HEK293 (cell line): Measurements from ENCODE around the gene PRODH2.

ENCODE experiments used
- CTCF ChIA-PET: fragments of 350-600 bp; formaldehyde crosslinking; extraction: SDS; loops from one replicate; lab custom pipeline; 2021; ENCODE audit warnings: antibody characterized with exemption; lab: Yijun Ruan, JAX
- POLR2A ChIA-PET: fragments of 300-600 bp; formaldehyde crosslinking; extraction: SDS; loops from one replicate; lab custom pipeline; 2020; ENCODE audit warnings: antibody characterized with exemption, inconsistent platforms; lab: Yijun Ruan, JAX
- H3K27ac ChIP-seq: fragments of 200-500 bp; sonication (Bioruptor generic); 2 replicates; pipeline ENCODE4 v1.5.1; 2014; ENCODE audit warnings: low read depth, low read length, control low read depth, inconsistent platforms; ENCODE audit errors: extremely low read depth
- H3K36me3 ChIP-seq, 2 experiments: fragments of 200-500 bp in 1 of 2; sonication (Bioruptor generic) in 1 of 2; 1 replicate in 1 of 2; 2 replicates in 1 of 2; pipeline ENCODE4 v1.5.1; 2014 to 2017; ENCODE audit warnings: inconsistent platforms in 2 of 2, low read length in 2 of 2; ENCODE audit not compliant: control insufficient read depth in 2 of 2, insufficient read depth in 1 of 2
- H3K4me1 ChIP-seq: fragments of 200-500 bp; sonication (Bioruptor generic); 2 replicates; pipeline ENCODE4 v1.5.1; 2014; ENCODE audit warnings: mild to moderate bottlenecking, low read length, inconsistent platforms; ENCODE audit not compliant: control insufficient read depth, insufficient read depth
- H3K4me3 ChIP-seq: 2 replicates; pipeline ENCODE4 v1.5.1; 2011; ENCODE audit warnings: low read depth, mild to moderate bottlenecking, control low read depth, low read length, moderate library complexity
- H3K9me3 ChIP-seq: fragments of 200-500 bp; sonication (Bioruptor generic); 2 replicates; pipeline ENCODE4 v1.5.1; 2014; ENCODE audit warnings: low read depth, low read length, inconsistent platforms; ENCODE audit not compliant: control insufficient read depth, insufficient read depth
- FEZF1 ChIP-seq: fragments of 450-650 bp; formaldehyde crosslinking; IDR thresholded peaks from 2 replicates; pipeline ENCODE4 v1.5.1; 2016; ENCODE audit warnings: missing biosample characterization, missing genetic modification characterization
- WT1 ChIP-seq: fragments of 450-650 bp; formaldehyde crosslinking; IDR thresholded peaks from 2 replicates; pipeline ENCODE4 v1.5.1; 2016; ENCODE audit warnings: missing biosample characterization, missing genetic modification characterization
- ZBTB8A ChIP-seq: fragments of 450-650 bp; formaldehyde crosslinking; IDR thresholded peaks from 2 replicates; pipeline ENCODE4 v1.5.1; 2016; ENCODE audit warnings: missing biosample characterization, missing genetic modification characterization
- ZEB2 ChIP-seq: fragments of 450-650 bp; formaldehyde crosslinking; IDR thresholded peaks from 2 replicates; pipeline ENCODE4 v1.5.1; 2016; ENCODE audit warnings: missing biosample characterization, missing genetic modification characterization
- ZFP37 ChIP-seq: fragments of 450-650 bp; formaldehyde crosslinking; IDR thresholded peaks from 2 replicates; pipeline ENCODE4 v1.5.1; 2016; ENCODE audit warnings: missing biosample characterization, missing genetic modification characterization
- ZIC2 ChIP-seq: fragments of 450-650 bp; formaldehyde crosslinking; IDR thresholded peaks from 2 replicates; pipeline ENCODE4 v1.5.1; 2016; ENCODE audit warnings: missing biosample characterization, missing genetic modification characterization
- ZNF121 ChIP-seq: fragments of 450-650 bp; formaldehyde crosslinking; IDR thresholded peaks from 2 replicates; pipeline ENCODE4 v1.5.1; 2016; ENCODE audit warnings: missing biosample characterization, missing genetic modification characterization
- ZNF16 ChIP-seq: fragments of 450-650 bp; formaldehyde crosslinking; IDR thresholded peaks from 2 replicates; pipeline ENCODE4 v1.5.1; 2016; ENCODE audit warnings: low read depth, missing biosample characterization, missing genetic modification characterization
- ZNF280D ChIP-seq: fragments of 450-650 bp; formaldehyde crosslinking; IDR thresholded peaks from 2 replicates; pipeline ENCODE4 v1.5.1; 2016; ENCODE audit warnings: missing biosample characterization, missing genetic modification characterization
- ZNF311 ChIP-seq: fragments of 450-650 bp; formaldehyde crosslinking; IDR thresholded peaks from 2 replicates; pipeline ENCODE4 v1.5.1; 2017; ENCODE audit warnings: missing biosample characterization, missing genetic modification characterization, borderline replicate concordance
- ZNF416 ChIP-seq: fragments of 450-650 bp; formaldehyde crosslinking; IDR thresholded peaks from 2 replicates; pipeline ENCODE4 v1.5.1; 2016; ENCODE audit warnings: missing biosample characterization, missing genetic modification characterization
- ZNF473 ChIP-seq: fragments of 450-650 bp; formaldehyde crosslinking; IDR thresholded peaks from 2 replicates; pipeline ENCODE4 v1.5.1; 2017; ENCODE audit warnings: missing biosample characterization, missing genetic modification characterization
- ZNF785 ChIP-seq: fragments of 450-650 bp; formaldehyde crosslinking; IDR thresholded peaks from 2 replicates; pipeline ENCODE4 v1.5.1; 2016; ENCODE audit warnings: missing biosample characterization, missing genetic modification characterization
- ZNF830 ChIP-seq: fragments of 450-650 bp; IDR thresholded peaks from 2 replicates; pipeline ENCODE4 v1.5.0; 2018; ENCODE audit warnings: missing biosample characterization, missing genetic modification characterization, low read depth, mild to moderate bottlenecking, moderate library complexity
- ZNF837 ChIP-seq: fragments of 450-650 bp; formaldehyde crosslinking; IDR thresholded peaks from 2 replicates; pipeline ENCODE4 v1.5.1; 2016; ENCODE audit warnings: missing biosample characterization, missing genetic modification characterization
- ZSCAN18 ChIP-seq: fragments of 450-650 bp; formaldehyde crosslinking; IDR thresholded peaks from 2 replicates; pipeline ENCODE4 v1.5.1; 2016; ENCODE audit warnings: missing biosample characterization, missing genetic modification characterization
- ZSCAN30 ChIP-seq: fragments of 450-650 bp; IDR thresholded peaks from 2 replicates; pipeline ENCODE4 v1.5.1; 2018; ENCODE audit warnings: missing biosample characterization, mild to moderate bottlenecking, missing genetic modification characterization, moderate library complexity
- TF ChIP-seq, protein P1 (sequence below): fragments of 450-650 bp; formaldehyde crosslinking; IDR thresholded peaks from 2 replicates; pipeline ENCODE4 v1.5.1; 2016; ENCODE audit warnings: missing biosample characterization, missing genetic modification characterization, borderline replicate concordance

Gene PRODH2

DNA sequence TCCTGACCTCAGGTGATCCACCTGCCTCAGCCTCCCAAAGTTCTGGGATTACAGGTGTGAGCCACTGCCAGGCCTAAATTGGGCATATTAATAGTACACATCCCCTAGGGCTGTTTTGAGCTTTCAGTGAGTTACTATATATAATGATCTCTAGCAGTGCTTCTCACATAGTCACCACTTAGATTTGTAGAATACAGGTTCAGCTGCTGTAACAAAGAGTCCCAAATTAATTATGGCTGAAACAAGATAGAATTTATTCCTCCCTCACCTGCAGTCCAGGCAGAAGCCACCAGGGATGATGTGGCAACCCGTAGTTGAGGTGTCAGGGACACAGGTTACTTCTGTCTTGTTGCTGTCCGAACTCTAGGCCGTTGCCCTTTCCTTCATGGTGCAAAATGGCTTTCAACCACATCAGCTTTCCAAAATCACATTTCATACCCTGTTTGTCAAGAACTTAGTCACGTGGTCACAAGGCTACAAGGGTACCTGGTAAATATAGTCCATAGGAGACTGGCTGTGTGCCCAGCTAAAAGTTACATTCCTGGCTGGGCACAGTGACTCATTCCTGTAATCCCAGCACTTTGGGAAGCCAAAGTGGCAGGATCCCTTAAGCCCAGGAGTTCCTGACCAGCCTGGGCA is 51.8 kb downstream of the PRODH2 start:
- TF ChIP-seq ZNF830 (tag by site-specific recombination) = no peak
- TF ChIP-seq ZFP37 (tag by site-specific recombination) = 0 out of 2 replicates have a peak, but pooled peaks have one; percentile 2
- peak; percentile 46; the same call in 1 of the 2 replicates for TF ChIP-seq ZNF121 (tag by site-specific recombination)
- TF ChIP-seq ZIC2 = no peak
- ChIA-PET CTCF (no interaction called here), POLR2A (interaction anchor here (1.4 to 4.7 kb wide), 5 partner anchors 12 to 21 kb away, joined by 3 to 29 read pairs (median 8); partner anchors contain the start of genes LIN37, PSENEN and U2AF1L4)
- Histone ChIP-seq H3K36me3 (peaks cover 61 to 67% of the 10 kb centered on the region in 2 experiments), H3K27ac (no peak overlapping the region), H3K4me3 (no peak overlapping the region), H3K4me1 (peaks cover 15% of the 10 kb centered on the region), H3K9me3 (no peaks in the 10 kb centered on the region)

GRCh38 chr19:35759697-35760096 is 52.9 kb downstream of the PRODH2 start:
- Histone ChIP-seq H3K4me1 (peaks cover 15% of the 10 kb centered on the region), H3K27ac (peak overlapping the region; percentile 97; the same call in 1 of the 2 replicates), H3K9me3 (no peaks in the 10 kb centered on the region), H3K4me3 (no peak overlapping the region), H3K36me3 (peaks cover 56 to 63% of the 10 kb centered on the region in 2 experiments)
- TF ChIP-seq ZNF473 (tag by site-specific recombination) (peak; percentile 50; the same call in 1 of the 2 replicates), FEZF1 (no peak), ZEB2 (tag by site-specific recombination) (no peak), ZIC2 (0 out of 2 replicates have a peak, but pooled peaks have one; percentile 21), ZBTB8A (tag by site-specific recombination) (no peak), ZNF280D (tag by site-specific recombination) (no peak), ZNF416 (tag by site-specific recombination) (0 out of 2 replicates have a peak, but pooled peaks have one; percentile 12)
- CTCF ChIA-PET = interaction anchor here (0.5 kb wide), 1 partner anchor 30 kb away, joined by 3 read pairs; no protein-coding TSS in a partner anchor
- POLR2A ChIA-PET = interaction anchor here (0.6 to 4.7 kb wide), 5 partner anchors 9 to 24 kb away, joined by 3 to 29 read pairs (median 6); partner anchors contain the start of genes LIN37, PSENEN and U2AF1L4

GRCh38 chr19:35757749-35758608 is 54.7 kb downstream of the PRODH2 start, which contains the start of gene PROSER3:
PROSER3 (plus strand) TSS chr19:35758176; CDS start chr19:35758216, 40 bp downstream.
- Histone ChIP-seq H3K4me1 (peaks cover 15% of the 10 kb centered on the region), H3K36me3 (peaks cover 60 to 63% of the 10 kb centered on the region in 2 experiments), H3K4me3 (peak within 1 kb of the TSS; percentile 71), H3K9me3 (no peaks in the 10 kb centered on the region), H3K27ac (peak within 1 kb of the TSS; percentile 97)
- ChIA-PET CTCF (interaction anchor here (0.7 to 1.4 kb wide), 6 partner anchors 9 to 63 kb away, joined by 3 to 7 read pairs (median 6); partner anchors contain the start of genes LIN37, PSENEN and U2AF1L4), POLR2A (interaction anchor here (0.6 to 3.0 kb wide), 21 partner anchors 7 to 256 kb away, joined by 3 to 87 read pairs (median 4); partner anchors contain the start of genes ALKBH6, ARHGAP33, COX6B1 and LIN37)
- TF ChIP-seq ZSCAN18 (tag by site-specific recombination) = no peak
- peak; percentile 54; the same call in 1 of the 2 replicates for TF ChIP-seq WT1 (tag by site-specific recombination)
- no peak for TF ChIP-seq ZNF311 (tag by site-specific recombination)
- no peak for TF ChIP-seq ZNF837 (tag by site-specific recombination)
- peak; percentile 95 for TF ChIP-seq ZSCAN30 (tag by site-specific recombination)
- TF ChIP-seq ZNF785 (tag by site-specific recombination) = no peak
- TF ChIP-seq, protein P1, sequence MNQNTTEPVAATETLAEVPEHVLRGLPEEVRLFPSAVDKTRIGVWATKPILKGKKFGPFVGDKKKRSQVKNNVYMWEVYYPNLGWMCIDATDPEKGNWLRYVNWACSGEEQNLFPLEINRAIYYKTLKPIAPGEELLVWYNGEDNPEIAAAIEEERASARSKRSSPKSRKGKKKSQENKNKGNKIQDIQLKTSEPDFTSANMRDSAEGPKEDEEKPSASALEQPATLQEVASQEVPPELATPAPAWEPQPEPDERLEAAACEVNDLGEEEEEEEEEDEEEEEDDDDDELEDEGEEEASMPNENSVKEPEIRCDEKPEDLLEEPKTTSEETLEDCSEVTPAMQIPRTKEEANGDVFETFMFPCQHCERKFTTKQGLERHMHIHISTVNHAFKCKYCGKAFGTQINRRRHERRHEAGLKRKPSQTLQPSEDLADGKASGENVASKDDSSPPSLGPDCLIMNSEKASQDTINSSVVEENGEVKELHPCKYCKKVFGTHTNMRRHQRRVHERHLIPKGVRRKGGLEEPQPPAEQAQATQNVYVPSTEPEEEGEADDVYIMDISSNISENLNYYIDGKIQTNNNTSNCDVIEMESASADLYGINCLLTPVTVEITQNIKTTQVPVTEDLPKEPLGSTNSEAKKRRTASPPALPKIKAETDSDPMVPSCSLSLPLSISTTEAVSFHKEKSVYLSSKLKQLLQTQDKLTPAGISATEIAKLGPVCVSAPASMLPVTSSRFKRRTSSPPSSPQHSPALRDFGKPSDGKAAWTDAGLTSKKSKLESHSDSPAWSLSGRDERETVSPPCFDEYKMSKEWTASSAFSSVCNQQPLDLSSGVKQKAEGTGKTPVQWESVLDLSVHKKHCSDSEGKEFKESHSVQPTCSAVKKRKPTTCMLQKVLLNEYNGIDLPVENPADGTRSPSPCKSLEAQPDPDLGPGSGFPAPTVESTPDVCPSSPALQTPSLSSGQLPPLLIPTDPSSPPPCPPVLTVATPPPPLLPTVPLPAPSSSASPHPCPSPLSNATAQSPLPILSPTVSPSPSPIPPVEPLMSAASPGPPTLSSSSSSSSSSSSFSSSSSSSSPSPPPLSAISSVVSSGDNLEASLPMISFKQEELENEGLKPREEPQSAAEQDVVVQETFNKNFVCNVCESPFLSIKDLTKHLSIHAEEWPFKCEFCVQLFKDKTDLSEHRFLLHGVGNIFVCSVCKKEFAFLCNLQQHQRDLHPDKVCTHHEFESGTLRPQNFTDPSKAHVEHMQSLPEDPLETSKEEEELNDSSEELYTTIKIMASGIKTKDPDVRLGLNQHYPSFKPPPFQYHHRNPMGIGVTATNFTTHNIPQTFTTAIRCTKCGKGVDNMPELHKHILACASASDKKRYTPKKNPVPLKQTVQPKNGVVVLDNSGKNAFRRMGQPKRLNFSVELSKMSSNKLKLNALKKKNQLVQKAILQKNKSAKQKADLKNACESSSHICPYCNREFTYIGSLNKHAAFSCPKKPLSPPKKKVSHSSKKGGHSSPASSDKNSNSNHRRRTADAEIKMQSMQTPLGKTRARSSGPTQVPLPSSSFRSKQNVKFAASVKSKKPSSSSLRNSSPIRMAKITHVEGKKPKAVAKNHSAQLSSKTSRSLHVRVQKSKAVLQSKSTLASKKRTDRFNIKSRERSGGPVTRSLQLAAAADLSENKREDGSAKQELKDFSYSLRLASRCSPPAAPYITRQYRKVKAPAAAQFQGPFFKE (tag by site-specific recombination) = no peak
- TF ChIP-seq ZNF16 = no peak
- no peak for TF ChIP-seq ZNF416 (tag by site-specific recombination)
